ENCODE data around the gene HOXA7.

The HOXA7 gene

GRCh38 chr7:27173511-27173955, 17.1 kb upstream of the HOXA7 start:
- Histone ChIP-seq H3K36me3 (ENCODE audit: control insufficient read depth in 2 of 2, insufficient read depth in 1 of 2, low read length in 2 of 2) (peaks cover 8 to 14% of the 10 kb centered on the region in 2 experiments), H3K4me3 (ENCODE audit: low read depth, low read length) (peak overlapping the region; percentile 76), H3K9me3 (ENCODE audit: control insufficient read depth, insufficient read depth, low read depth, low read length) (no peaks in the 10 kb centered on the region), H3K4me1 (ENCODE audit: control insufficient read depth, insufficient read depth, low read length) (peaks cover 10% of the 10 kb centered on the region), H3K27ac (ENCODE audit: extremely low read depth, low read depth, low read length) (peak overlapping the region; percentile 100)
- ChIA-PET CTCF (interaction anchor here (0.7 kb wide), 1 partner anchor 59 kb away, joined by 3 read pairs; no protein-coding TSS in a partner anchor), POLR2A (interaction anchor here (1.1 to 11.2 kb wide), 11 partner anchors 9 to 1311 kb away, joined by 3 to 237 read pairs (median 6); partner anchors contain the start of genes HOXA11, HOXA13, HOXA6 and HOXA7)
- TF ChIP-seq ZNF660 (tag by site-specific recombination; IDR thresholded peaks at IDR 0.05) (no peak), ZBTB26 (tag by site-specific recombination; optimal IDR thresholded peaks at IDR 0.05) (peak; percentile 46)

DNA sequence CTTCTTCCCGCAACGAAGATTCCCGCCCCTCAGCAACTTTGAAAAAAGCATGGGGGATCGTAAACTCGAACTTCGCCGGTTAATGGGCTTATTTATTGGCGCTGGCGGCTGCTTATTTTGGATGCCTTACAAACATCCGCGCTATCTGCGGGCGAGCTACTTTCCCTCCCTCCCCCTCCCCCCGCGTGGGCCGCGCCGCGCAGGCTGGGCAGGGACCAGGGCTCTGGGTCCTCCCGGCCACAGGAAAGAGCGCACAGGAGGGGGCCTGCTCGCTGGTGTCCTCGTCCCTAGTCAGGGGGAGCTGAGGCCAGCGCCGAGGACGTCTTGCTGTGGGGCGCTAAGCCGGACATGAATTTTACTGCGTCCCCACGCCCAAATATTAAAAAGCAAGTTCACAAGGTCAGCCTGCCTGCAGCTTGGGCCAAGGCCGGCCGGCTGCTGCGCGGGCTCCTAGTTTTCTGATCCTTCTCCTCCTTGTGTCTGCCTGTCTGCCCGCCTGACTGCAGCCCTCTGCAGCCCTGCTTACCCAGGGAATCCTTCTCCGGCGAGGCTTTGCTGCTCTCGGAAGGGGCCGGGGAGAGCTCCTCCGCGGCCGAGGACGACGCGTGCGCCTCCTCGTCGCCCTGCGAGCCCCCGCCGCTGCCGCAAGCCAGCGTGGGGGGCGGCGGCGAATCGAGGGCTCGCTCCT, 16.5 kb upstream of the HOXA7 start:
- Histone ChIP-seq H3K36me3 (ENCODE audit: control insufficient read depth in 2 of 2, insufficient read depth in 1 of 2, low read length in 2 of 2) (peaks cover 8 to 18% of the 10 kb centered on the region in 2 experiments), H3K4me1 (ENCODE audit: control insufficient read depth, insufficient read depth, low read length) (peaks cover 10% of the 10 kb centered on the region), H3K9me3 (ENCODE audit: control insufficient read depth, insufficient read depth, low read depth, low read length) (no peaks in the 10 kb centered on the region), H3K4me3 (ENCODE audit: low read depth, low read length) (peak overlapping the region; percentile 76), H3K27ac (ENCODE audit: extremely low read depth, low read depth, low read length) (peak overlapping the region; percentile 100)
- POLR2A ChIA-PET = interaction anchor here (0.7 to 11.2 kb wide), 14 partner anchors 8 to 1317 kb away, joined by 3 to 237 read pairs (median 4); partner anchors contain the start of genes CBX3, HOXA11, HOXA13 and HOXA6
- CTCF ChIA-PET = interaction anchor here (0.5 to 0.7 kb wide), 2 partner anchors 58 to 359 kb away, joined by 3 read pairs; no protein-coding TSS in a partner anchor
- peak; percentile 67 for TF ChIP-seq SP7 (tag by site-specific recombination; IDR thresholded peaks at IDR 0.05)
- no peak for TF ChIP-seq ZNF549 (tag by site-specific recombination; IDR thresholded peaks at IDR 0.05)
- TF ChIP-seq, protein P1, sequence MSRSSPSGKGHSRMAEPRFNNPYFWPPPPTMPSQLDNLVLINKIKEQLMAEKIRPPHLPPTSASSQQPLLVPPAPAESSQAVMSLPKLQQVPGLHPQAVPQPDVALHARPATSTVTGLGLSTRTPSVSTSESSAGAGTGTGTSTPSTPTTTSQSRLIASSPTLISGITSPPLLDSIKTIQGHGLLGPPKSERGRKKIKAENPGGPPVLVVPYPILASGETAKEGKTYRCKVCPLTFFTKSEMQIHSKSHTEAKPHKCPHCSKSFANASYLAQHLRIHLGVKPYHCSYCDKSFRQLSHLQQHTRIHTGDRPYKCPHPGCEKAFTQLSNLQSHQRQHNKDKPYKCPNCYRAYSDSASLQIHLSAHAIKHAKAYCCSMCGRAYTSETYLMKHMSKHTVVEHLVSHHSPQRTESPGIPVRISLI (tag by site-specific recombination; IDR thresholded peaks at IDR 0.05) = peak; percentile 47; the same call in 1 of the 2 replicates
- TF ChIP-seq, protein P2, sequence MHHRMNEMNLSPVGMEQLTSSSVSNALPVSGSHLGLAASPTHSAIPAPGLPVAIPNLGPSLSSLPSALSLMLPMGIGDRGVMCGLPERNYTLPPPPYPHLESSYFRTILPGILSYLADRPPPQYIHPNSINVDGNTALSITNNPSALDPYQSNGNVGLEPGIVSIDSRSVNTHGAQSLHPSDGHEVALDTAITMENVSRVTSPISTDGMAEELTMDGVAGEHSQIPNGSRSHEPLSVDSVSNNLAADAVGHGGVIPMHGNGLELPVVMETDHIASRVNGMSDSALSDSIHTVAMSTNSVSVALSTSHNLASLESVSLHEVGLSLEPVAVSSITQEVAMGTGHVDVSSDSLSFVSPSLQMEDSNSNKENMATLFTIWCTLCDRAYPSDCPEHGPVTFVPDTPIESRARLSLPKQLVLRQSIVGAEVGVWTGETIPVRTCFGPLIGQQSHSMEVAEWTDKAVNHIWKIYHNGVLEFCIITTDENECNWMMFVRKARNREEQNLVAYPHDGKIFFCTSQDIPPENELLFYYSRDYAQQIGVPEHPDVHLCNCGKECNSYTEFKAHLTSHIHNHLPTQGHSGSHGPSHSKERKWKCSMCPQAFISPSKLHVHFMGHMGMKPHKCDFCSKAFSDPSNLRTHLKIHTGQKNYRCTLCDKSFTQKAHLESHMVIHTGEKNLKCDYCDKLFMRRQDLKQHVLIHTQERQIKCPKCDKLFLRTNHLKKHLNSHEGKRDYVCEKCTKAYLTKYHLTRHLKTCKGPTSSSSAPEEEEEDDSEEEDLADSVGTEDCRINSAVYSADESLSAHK (tag by site-specific recombination; IDR thresholded peaks at IDR 0.05) = peak; percentile 79
- no peak for TF ChIP-seq ZNF600 (tag by site-specific recombination; IDR thresholded peaks at IDR 0.05)
- no peak for TF ChIP-seq ZNF248 (tag by site-specific recombination; IDR thresholded peaks at IDR 0.05)
- no peak for TF ChIP-seq TRIM28 (IDR thresholded peaks at IDR 0.05; ENCODE audit: borderline replicate concordance, low read length)
- TF ChIP-seq ZNF214 (tag by site-specific recombination; IDR thresholded peaks at IDR 0.05; ENCODE audit: borderline replicate concordance) = no peak
- no peak for TF ChIP-seq CTCF (tag by site-specific recombination; IDR thresholded peaks at IDR 0.05)
- peak; percentile 68; the same call in 1 of the 2 replicates for TF ChIP-seq KLF7 (tag by site-specific recombination; IDR thresholded peaks at IDR 0.05; ENCODE audit: borderline replicate concordance)
- TF ChIP-seq MEIS1 (CRISPR knock-in tag; IDR thresholded peaks at IDR 0.05; ENCODE audit: borderline replicate concordance) = 0 out of 2 replicates have a peak, but pooled peaks have one; percentile 11
- no peak for TF ChIP-seq ZNF792 (tag by site-specific recombination; IDR thresholded peaks at IDR 0.05)
- TF ChIP-seq, protein P3, sequence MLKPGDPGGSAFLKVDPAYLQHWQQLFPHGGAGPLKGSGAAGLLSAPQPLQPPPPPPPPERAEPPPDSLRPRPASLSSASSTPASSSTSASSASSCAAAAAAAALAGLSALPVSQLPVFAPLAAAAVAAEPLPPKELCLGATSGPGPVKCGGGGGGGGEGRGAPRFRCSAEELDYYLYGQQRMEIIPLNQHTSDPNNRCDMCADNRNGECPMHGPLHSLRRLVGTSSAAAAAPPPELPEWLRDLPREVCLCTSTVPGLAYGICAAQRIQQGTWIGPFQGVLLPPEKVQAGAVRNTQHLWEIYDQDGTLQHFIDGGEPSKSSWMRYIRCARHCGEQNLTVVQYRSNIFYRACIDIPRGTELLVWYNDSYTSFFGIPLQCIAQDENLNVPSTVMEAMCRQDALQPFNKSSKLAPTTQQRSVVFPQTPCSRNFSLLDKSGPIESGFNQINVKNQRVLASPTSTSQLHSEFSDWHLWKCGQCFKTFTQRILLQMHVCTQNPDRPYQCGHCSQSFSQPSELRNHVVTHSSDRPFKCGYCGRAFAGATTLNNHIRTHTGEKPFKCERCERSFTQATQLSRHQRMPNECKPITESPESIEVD (tag by site-specific recombination; IDR thresholded peaks at IDR 0.05) = peak; percentile 56
- peak; percentile 88 for TF ChIP-seq ZXDB (tag by site-specific recombination; IDR thresholded peaks at IDR 0.05)
- TF ChIP-seq ZNF629 (tag by site-specific recombination; IDR thresholded peaks at IDR 0.05) = peak; percentile 48; the same call in 1 of the 2 replicates
- TF ChIP-seq ZNF513 (tag by site-specific recombination; IDR thresholded peaks at IDR 0.05) = no peak
- peak; percentile 65 for TF ChIP-seq SP2 (tag by site-specific recombination; IDR thresholded peaks at IDR 0.05)
- TF ChIP-seq ZNF621 (tag by site-specific recombination; IDR thresholded peaks at IDR 0.05) = no peak
- 0 out of 2 replicates have a peak, but pooled peaks have one; percentile 40 for TF ChIP-seq KLF8 (tag by site-specific recombination; IDR thresholded peaks at IDR 0.05)
- peak; percentile 31; the same call in 1 of the 2 replicates for TF ChIP-seq ZNF391 (tag by site-specific recombination; IDR thresholded peaks at IDR 0.05; ENCODE audit: borderline replicate concordance, low read depth)
- peak; percentile 40; the same call in 1 of the 2 replicates for TF ChIP-seq SP3 (tag by site-specific recombination; IDR thresholded peaks at IDR 0.05)
